GM12873 (cell line): Measurements from ENCODE around the gene WSCD1.

Source experiments
- CTCF ChIP-seq: IDR thresholded peaks from 2 replicates; pipeline ENCODE4 v1.5.1; 2012; ENCODE audit warnings: low read depth, mild to moderate bottlenecking, moderate library complexity, low read length, control low read depth; ENCODE audit not compliant: insufficient read depth; ENCODE audit errors: missing control alignments

The WSCD1 gene

GRCh38 chr17:6107791-6108190 is 37.6 kb downstream of the WSCD1 start:
- no peak for TF ChIP-seq CTCF

GRCh38 chr17:6108382-6108781 is 38.2 kb downstream of the WSCD1 start:
- no peak for TF ChIP-seq CTCF

- no peak for TF ChIP-seq CTCF
These were observed 38.8 kb downstream of the WSCD1 start for GRCh38 chr17:6108987-6109386.

- TF ChIP-seq CTCF: no peak
These were observed 39.4 kb downstream of the WSCD1 start for GRCh38 chr17:6109536-6109935.

DNA sequence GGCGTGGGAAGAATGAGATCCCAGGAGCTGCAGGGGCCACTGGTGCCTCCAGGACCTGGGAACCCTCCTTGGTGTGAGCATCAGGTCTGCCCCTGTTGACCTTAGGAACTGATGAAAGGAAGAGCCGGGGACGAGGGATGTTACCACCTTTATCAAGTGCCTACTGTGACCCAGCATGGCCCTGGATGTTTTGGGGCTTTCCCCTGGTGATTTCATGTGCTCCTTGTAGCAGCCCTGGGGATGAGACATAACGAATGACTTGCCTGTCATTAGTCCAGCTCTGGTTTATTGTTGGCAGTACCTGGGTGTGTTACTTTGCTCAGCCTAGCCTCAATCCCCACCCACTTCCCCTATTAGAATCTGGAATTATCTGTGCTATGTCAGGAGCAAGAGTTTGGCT is 39.9 kb downstream of the WSCD1 start:
- TF ChIP-seq CTCF: no peak

DNA sequence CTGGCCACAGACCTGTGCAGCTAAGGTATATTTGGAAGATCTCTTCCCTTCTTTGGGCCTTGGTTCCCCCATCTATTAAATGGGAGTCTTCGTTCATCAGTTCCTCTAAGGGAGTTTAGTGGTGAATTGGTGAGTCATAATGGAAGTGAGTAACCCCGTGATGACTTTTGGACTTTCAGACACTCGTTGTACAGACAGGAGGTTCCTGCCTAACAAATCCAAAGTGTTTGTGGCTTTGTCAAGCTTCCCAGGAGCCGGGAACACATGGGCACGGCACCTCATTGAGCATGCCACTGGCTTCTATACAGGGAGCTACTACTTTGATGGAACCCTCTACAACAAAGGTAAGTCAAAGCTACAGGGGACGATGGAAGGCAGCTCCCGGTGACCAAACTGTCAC is 40.4 kb downstream of the WSCD1 start:
- TF ChIP-seq CTCF: no peak

DNA sequence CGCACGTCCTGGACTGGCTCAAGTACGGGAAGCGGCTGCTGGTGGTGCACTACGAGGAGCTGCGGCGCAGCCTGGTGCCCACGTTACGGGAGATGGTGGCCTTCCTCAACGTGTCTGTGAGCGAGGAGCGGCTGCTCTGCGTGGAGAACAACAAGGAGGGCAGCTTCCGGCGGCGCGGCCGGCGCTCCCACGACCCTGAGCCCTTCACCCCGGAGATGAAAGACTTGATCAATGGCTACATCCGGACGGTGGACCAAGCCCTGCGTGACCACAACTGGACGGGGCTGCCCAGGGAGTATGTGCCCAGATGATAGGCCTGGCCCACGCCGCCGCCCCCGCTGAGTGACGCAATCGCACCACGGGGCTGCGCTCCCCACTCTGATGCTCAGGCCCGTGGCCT is 50.2 kb downstream of the WSCD1 start:
- TF ChIP-seq CTCF: no peak

DNA sequence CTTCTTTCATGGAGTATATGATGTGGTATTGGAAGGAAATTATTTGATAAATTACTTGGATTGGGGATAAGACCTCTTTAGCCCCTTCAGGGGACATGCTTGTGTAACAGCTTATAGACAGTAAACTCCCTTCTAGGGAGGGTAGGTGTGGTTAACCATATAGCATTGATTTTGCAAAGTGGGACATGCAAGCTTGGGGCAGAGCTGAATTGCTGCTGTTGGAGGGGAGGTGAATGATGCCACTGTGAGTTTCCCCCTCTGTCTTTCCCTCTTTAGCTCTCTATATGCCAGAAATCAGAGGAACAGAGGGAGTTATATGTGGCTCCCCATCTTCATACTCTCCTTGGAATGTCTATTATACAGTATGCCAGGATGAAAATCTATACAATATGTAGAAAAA is 54.7 kb downstream of the WSCD1 start:
- TF ChIP-seq CTCF: no peak
